Stimulated activated CD4-positive, alpha-beta T cell treated with anti-CD3 and anti-CD28 coated beads, Interleukin-2, amount 100 ng/mL, for 24 hours (primary cell): ENCODE results near the gene MAP2K4.
"Not testable (repeated sequence)": the region's sequence is repeated elsewhere in the genome, so short reads cannot be mapped to it uniquely, and the experiment has no call there.

Experiments used
- DNase-seq, 2 donors: peaks; one replicate each; pipeline ENCODE4 v3.0.0-alpha.2; 2020

The MAP2K4 gene

GRCh38 chr17:12094336-12094735 is 73.7 kb downstream of the MAP2K4 start:
- DNase-seq: no peak

DNA sequence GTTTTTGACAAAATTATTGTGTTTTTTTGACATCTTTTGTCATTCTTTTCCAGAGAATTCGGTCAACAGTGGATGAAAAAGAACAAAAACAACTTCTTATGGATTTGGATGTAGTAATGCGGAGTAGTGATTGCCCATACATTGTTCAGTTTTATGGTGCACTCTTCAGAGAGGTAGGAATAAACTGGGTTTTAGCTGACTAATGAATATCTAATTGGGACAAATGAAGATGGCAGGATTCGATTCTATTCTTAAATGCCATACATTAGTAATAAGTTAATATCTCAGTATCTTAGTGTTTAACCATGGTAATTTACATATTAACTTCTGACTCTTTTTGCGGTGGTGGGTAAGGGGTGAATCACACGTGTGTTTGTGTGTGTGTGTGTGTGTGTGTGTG is 74.8 kb downstream of the MAP2K4 start:
- no peak for DNase-seq

GRCh38 chr17:12097326-12097725 is 76.6 kb downstream of the MAP2K4 start:
- DNase-seq: no peak

DNA sequence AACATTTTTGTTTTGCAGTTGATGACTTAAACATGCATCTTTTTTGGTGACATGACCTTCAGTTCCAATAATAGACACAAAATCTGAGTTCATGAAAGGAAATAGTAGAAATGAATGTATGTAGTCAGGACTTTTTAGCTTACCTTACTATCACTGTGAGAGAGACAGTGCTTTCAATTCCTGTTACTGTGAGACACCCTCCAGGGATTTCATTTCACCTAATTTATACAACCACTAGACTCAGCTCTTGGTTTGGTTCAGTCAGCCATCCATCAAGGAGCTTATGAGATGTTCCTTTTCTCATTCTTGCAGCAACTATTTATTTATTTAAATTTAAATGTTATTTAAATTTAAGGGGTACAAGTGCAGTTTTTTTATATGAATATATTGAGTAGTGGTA is 77.9 kb downstream of the MAP2K4 start:
- no peak for DNase-seq

DNA sequence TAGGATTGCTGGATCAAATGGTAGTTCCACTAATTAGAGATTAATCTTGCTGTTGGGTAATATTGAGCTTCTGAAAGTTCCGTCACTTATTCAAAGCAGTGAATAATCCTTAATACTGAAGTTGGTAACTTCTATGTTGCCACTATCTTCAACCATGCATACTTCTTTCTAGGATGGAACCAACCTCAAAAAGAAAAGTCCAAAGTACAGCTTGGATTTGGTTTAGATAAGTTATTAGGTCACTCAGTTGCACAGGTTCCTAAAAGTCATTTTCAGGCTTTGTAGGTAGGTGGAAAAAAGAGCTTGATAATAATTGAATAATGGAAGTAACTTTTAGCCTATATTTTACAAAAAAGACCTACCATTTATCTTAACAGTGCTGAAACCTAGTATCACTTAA is 78.7 kb downstream of the MAP2K4 start:
- DNase-seq: no peak

DNA sequence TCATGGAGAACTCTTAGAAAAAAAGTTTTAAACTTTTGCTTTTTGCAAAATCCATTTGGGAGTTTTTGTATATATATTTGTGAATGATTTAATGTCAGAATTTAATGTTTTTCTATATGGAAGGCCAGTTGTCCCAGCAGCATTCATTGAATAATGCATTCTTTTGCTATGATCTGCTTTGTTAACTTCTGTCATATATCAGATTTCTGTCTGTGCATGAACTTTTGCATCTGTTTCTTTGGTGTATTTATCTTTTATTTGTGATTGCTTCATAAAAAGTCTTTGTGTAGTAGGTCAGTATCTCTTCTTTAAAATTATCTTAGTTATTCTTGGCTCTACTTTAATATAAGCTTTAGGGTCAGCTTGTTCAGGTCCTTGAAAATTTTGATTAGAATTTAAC is 84.2 kb downstream of the MAP2K4 start:
- DNase-seq: no peak

DNA sequence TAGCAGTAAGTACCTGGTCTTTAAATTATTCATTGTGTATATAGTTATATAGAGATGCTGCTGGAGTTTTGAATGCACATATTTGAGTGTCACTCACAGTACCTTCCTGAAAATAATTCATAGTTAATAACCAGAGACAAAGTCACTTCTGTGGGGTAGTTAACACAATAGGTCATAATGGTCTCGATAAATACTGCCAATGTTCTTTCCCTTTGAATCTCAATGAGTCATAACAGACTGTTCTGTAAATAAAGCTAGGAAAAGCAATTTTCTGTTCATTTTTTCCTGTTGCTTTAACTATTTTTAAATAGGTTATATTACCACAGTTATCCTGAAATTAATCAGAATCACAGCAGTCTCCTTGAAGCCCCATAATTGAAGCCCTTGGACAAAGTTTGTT is 87.2 kb downstream of the MAP2K4 start:
- no peak for DNase-seq

GRCh38 chr17:12110906-12111305 is 90.2 kb downstream of the MAP2K4 start:
- no peak for DNase-seq

- no peak for DNase-seq
Measured at GRCh38 chr17:12113156-12113555, 92.5 kb downstream of the MAP2K4 start.

GRCh38 chr17:12114686-12115418 is 94.2 kb downstream of the MAP2K4 start:
- DNase-seq: no peak

GRCh38 chr17:12116143-12116542 is 95.5 kb downstream of the MAP2K4 start:
- no peak for DNase-seq

GRCh38 chr17:12118617-12119016 is 97.9 kb downstream of the MAP2K4 start:
- DNase-seq: no peak

GRCh38 chr17:12122075-12122474 is 101.4 kb downstream of the MAP2K4 start:
- no peak for DNase-seq

DNA sequence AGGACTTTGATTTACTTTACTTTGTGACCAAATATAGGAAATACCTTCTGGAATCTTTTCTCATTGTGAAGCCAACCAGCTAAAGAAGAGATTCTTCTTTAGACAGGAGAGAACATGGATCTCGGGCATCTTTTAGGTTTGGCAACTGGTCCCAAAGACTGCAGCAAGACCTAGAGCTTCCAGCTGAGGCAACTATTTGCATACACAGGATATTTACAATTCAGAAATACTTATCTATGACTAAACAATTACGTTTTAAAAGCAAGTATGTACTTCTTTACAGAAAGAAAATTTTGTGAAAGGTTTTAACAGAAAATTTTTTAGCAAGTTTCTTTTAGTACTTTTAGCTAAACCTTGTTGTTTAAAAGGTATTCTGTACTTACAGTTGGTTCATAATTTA is 106.5 kb downstream of the MAP2K4 start:
- DNase-seq: no peak

GRCh38 chr17:12127667-12128066 is 107.0 kb downstream of the MAP2K4 start:
- no peak for DNase-seq

GRCh38 chr17:12128946-12129345 is 108.3 kb downstream of the MAP2K4 start:
- DNase-seq: no peak

GRCh38 chr17:12133183-12133582 is 112.5 kb downstream of the MAP2K4 start:
- DNase-seq: no peak

GRCh38 chr17:12134101-12134500 is 113.4 kb downstream of the MAP2K4 start:
- DNase-seq: no peak

- DNase-seq: no peak
Measured at GRCh38 chr17:12134587-12134986, 113.9 kb downstream of the MAP2K4 start.

- DNase-seq: no peak
Measured at GRCh38 chr17:12136243-12136642, 115.6 kb downstream of the MAP2K4 start.

- no peak for DNase-seq
Measured at GRCh38 chr17:12136646-12137045, 116.0 kb downstream of the MAP2K4 start.

DNA sequence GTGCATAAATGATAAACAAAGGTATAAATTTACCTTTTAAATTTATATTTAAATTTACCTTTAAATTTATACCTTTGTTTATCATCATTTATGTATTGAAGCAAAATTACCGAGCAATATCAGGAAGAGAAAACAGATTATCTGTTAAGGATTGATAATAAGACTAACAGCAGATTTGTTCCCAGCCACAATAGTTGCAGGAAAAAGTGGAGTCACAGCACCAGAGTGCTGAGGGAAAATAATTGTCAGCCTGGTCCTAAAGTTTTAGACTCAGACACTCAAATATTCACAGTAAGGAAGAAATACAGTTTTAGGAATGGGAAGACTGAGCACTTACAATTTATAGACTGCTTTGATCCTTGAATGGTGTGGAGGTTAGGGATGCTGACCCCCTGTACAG is 117.2 kb downstream of the MAP2K4 start:
- no peak for DNase-seq

GRCh38 chr17:12140685-12141084 is 120.0 kb downstream of the MAP2K4 start:
- no peak for DNase-seq

DNA sequence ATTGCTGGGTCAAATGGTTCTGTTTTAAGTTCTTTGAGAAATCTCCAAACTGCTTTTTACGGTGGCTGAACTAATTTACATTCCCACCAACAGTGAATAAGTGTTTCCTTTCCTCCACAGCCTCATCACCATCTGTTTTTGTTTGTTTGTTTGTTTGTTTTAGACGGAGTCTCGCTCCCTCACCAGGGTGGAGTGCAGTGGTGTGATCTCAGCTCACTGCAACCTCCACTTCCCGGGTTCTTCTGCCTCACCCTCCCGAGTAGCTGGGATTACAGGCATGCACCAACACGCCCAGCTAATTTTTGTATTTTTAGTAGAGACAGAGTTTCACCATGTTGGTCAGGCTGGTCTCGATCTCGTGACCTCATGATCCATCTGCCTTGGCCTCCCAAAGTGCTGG is 141.5 kb downstream of the MAP2K4 start:
- not testable (repeated sequence) for DNase-seq

DNA sequence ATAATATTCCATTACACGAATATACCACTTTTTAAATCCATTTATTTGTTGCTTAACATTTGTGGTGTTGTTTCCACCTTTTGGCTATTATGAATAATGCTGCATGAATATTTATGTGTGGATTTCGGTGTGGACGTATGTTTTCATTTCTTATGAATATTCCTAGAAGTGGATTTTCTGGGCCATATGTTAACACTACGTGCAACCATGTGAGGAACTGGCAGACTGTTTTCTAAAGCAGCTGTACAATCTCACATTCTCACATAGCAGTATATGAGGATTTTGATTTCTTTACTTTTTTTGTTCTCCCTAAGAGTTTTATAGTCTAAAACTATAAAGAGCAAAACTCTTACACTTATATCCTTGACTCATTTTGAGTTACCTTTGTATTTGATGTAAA is 143.4 kb downstream of the MAP2K4 start:
- no peak for DNase-seq
